Fibroblast of lung (primary cell): ENCODE data around the gene SAMD11.

Experiments
- EZH2 ChIP-seq: IDR thresholded peaks from 2 replicates; pipeline ENCODE4 v1.5.1; 2012; ENCODE audit warnings: low read length, control low read depth, mild to moderate bottlenecking; ENCODE audit errors: missing control alignments
- TF ChIP-seq, protein P1 (sequence below), 2 donors: IDR thresholded peaks in 1 of 2; conservative IDR thresholded peaks in 1 of 2; 1 replicate in 1 of 2; 2 replicates in 1 of 2; pipeline ENCODE4 v1.5.1; 2011 to 2012; ENCODE audit warnings: low read length in 2 of 2, control low read depth in 1 of 2, inconsistent platforms in 1 of 2, low read depth in 1 of 2, mild to moderate bottlenecking in 1 of 2

DNA sequence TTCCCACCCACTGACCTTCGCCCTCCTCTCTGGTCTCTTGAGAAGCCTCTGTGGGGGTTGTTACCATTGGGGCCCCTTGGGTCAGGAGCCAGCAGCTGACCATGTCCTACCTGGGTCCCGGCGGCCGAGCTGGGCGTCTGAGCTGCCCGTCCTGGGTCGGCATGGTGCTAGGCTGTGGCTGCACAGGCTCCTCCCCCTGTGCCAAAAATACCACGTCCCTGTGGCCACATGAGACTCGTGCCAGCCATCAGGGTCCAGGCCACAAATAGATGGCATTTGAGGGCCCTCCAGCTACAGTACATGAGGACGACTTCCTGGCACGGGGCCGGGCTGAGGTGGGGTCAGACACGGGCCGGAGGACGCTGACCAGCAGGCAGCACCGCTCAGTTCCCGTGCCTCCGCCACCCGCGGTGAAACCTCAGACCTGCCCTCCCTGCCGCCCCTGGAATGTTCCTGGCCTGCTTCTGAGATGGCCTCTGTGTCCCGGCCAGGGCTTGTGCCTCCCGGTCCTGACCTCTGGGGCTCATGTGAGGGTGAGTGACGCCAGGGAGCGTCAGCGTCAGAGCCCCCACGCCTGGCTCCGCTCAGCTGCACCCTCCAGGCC is 58.3 kb downstream of the SAMD11 start, which contains the start of gene PERM1:
- TF ChIP-seq, protein P1, sequence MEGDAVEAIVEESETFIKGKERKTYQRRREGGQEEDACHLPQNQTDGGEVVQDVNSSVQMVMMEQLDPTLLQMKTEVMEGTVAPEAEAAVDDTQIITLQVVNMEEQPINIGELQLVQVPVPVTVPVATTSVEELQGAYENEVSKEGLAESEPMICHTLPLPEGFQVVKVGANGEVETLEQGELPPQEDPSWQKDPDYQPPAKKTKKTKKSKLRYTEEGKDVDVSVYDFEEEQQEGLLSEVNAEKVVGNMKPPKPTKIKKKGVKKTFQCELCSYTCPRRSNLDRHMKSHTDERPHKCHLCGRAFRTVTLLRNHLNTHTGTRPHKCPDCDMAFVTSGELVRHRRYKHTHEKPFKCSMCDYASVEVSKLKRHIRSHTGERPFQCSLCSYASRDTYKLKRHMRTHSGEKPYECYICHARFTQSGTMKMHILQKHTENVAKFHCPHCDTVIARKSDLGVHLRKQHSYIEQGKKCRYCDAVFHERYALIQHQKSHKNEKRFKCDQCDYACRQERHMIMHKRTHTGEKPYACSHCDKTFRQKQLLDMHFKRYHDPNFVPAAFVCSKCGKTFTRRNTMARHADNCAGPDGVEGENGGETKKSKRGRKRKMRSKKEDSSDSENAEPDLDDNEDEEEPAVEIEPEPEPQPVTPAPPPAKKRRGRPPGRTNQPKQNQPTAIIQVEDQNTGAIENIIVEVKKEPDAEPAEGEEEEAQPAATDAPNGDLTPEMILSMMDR (conservative IDR thresholded peaks at IDR 0.05 in 1 of 2, IDR thresholded peaks at IDR 0.05 in 1 of 2; ENCODE audit: low read depth in 1 of 2, low read length in 2 of 2): no peak
- no peak for TF ChIP-seq EZH2
